Neural progenitor cell (in vitro differentiated cells): ENCODE measurements around the gene GARIN5A. TPM values are rescaled to one million over a fixed set of nuclear protein-coding genes. Genes with fewer than 3 reads are reported as not detected.
A peak's percentile ranks its signal among the peaks of the same experiment; 100 is the strongest.

Experiments used
- DNase-seq: peaks from one replicate; pipeline ENCODE4 v3.0.0-alpha.2; 2016; ENCODE audit warnings: low spot score
- H2AFZ ChIP-seq: fragments of 200-600 bp; sonication (generic); replicated peaks from 2 replicates; pipeline ENCODE4 v1.6.1; 2016; ENCODE audit warnings: antibody characterized with exemption
- H3F3A ChIP-seq: fragments of 200-600 bp; sonication (generic); 2 replicates; pipeline ENCODE4 v1.6.1; 2016; ENCODE audit warnings: antibody characterized with exemption, low read depth
- H3K27ac ChIP-seq: fragments of 200-600 bp; sonication (generic); 2 replicates; pipeline ENCODE4 v1.5.1; 2016; ENCODE audit warnings: mild to moderate bottlenecking
- H3K27me3 ChIP-seq: fragments of 200-600 bp; sonication (generic); 2 replicates; pipeline ENCODE4 v1.6.1; 2016; ENCODE audit warnings: mild to moderate bottlenecking, moderate library complexity
- H3K36me3 ChIP-seq: fragments of 200-600 bp; sonication (generic); 2 replicates; pipeline ENCODE4 v1.5.1; 2016
- H3K4me1 ChIP-seq: fragments of 200-600 bp; sonication (generic); 2 replicates; pipeline ENCODE4 v1.6.1; 2016; ENCODE audit warnings: mixed run types
- H3K4me2 ChIP-seq: fragments of 200-600 bp; sonication (generic); 2 replicates; pipeline ENCODE4 v1.6.1; 2016
- H3K4me3 ChIP-seq: fragments of 200-600 bp; sonication (generic); 2 replicates; pipeline ENCODE4 v1.5.1; 2016
- H3K79me2 ChIP-seq: fragments of 200-600 bp; sonication (generic); 2 replicates; pipeline ENCODE4 v1.6.1; 2016; ENCODE audit warnings: low read depth
- H3K9ac ChIP-seq: fragments of 200-600 bp; sonication (generic); 2 replicates; pipeline ENCODE4 v1.6.1; 2016
- H3K9me3 ChIP-seq: fragments of 200-600 bp; sonication (generic); 2 replicates; pipeline ENCODE4 v1.5.1; 2016; ENCODE audit warnings: low read depth
- H4K20me1 ChIP-seq: fragments of 200-600 bp; sonication (generic); 2 replicates; pipeline ENCODE4 v1.6.1; 2016; ENCODE audit warnings: low read depth
- H3K27ac Mint-ChIP-seq: 3 replicates; pipeline ENCODE4 v1.8.0; 2021; ENCODE audit warnings: mixed read lengths
- H3K27me3 Mint-ChIP-seq: 2 replicates; pipeline ENCODE4 v1.8.0; 2022; ENCODE audit warnings: low read depth, mild to moderate bottlenecking, inconsistent platforms, moderate library complexity, mixed read lengths; ENCODE audit not compliant: insufficient read depth
- H3K36me3 Mint-ChIP-seq: 3 replicates; pipeline ENCODE4 v1.8.0; 2021; ENCODE audit warnings: mixed read lengths
- H3K4me1 Mint-ChIP-seq: 3 replicates; pipeline ENCODE4 v1.8.0; 2021; ENCODE audit warnings: mixed read lengths
- H3K4me3 Mint-ChIP-seq: 3 replicates; pipeline ENCODE4 v1.8.0; 2021; ENCODE audit warnings: mild to moderate bottlenecking, moderate library complexity, mixed read lengths
- H3K9me3 Mint-ChIP-seq: 3 replicates; pipeline ENCODE4 v1.8.0; 2020; ENCODE audit warnings: mixed read lengths
- EZH2 ChIP-seq: fragments of 200-600 bp; sonication (generic); IDR thresholded peaks from 2 replicates; pipeline ENCODE4 v1.6.1; 2017; ENCODE audit warnings: antibody characterized with exemption, mild to moderate bottlenecking, moderate library complexity
- EZH2phosphoT487 ChIP-seq: fragments of 200-600 bp; sonication (generic); IDR thresholded peaks from 2 replicates; pipeline ENCODE4 v1.6.1; 2017; ENCODE audit warnings: antibody characterized with exemption
- total RNA-seq: library from RNA; depleted of rRNA; stranded (reverse); fragments of >200 nt; gene quantifications from 2 replicates; pipeline ENCODE4 v1.2.3, GENCODE V29; 2015; ENCODE audit warnings: low replicate concordance
- TF ChIP-seq, protein P1 (sequence below): fragments of 200-600 bp; sonication (generic); IDR thresholded peaks from 2 replicates; pipeline ENCODE4 v1.5.1; 2017; ENCODE audit warnings: antibody characterized with exemption, mild to moderate bottlenecking

GARIN5A gene
- total RNA-seq, 1 donor from 2014 or later: 5.6 TPM

- Histone ChIP-seq H3K79me2 (no peaks in the 10 kb centered on the region), H3F3A (peaks cover 22% of the 10 kb centered on the region), H3K27me3 (no peaks in the 10 kb centered on the region), H3K9ac (no peak overlapping the region), H2AFZ (no peak overlapping the region), H3K4me1 (peaks cover 10% of the 10 kb centered on the region), H3K4me2 (no peak overlapping the region), H3K4me3 (no peak overlapping the region), H3K36me3 (no peaks in the 10 kb centered on the region), H3K27ac (no peak overlapping the region), H3K9me3 (no peaks in the 10 kb centered on the region), H4K20me1 (no peaks in the 10 kb centered on the region)
- Mint-ChIP-seq H3K4me1 (peaks cover 18% of the 10 kb centered on the region), H3K27me3 (peaks cover 20% of the 10 kb centered on the region), H3K27ac (no peak overlapping the region), H3K4me3 (no peak overlapping the region), H3K9me3 (no peaks in the 10 kb centered on the region), H3K36me3 (no peaks in the 10 kb centered on the region)
- no peak for DNase-seq
- TF ChIP-seq, protein P1, sequence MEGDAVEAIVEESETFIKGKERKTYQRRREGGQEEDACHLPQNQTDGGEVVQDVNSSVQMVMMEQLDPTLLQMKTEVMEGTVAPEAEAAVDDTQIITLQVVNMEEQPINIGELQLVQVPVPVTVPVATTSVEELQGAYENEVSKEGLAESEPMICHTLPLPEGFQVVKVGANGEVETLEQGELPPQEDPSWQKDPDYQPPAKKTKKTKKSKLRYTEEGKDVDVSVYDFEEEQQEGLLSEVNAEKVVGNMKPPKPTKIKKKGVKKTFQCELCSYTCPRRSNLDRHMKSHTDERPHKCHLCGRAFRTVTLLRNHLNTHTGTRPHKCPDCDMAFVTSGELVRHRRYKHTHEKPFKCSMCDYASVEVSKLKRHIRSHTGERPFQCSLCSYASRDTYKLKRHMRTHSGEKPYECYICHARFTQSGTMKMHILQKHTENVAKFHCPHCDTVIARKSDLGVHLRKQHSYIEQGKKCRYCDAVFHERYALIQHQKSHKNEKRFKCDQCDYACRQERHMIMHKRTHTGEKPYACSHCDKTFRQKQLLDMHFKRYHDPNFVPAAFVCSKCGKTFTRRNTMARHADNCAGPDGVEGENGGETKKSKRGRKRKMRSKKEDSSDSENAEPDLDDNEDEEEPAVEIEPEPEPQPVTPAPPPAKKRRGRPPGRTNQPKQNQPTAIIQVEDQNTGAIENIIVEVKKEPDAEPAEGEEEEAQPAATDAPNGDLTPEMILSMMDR: no peak
- TF ChIP-seq EZH2 (no peak), EZH2phosphoT487 (no peak)
Measured at GRCh38 chr19:50468818-50469217, 7.8 kb downstream of the GARIN5A start.

GRCh38 chr19:50467566-50467965 lies 9.1 kb downstream of the GARIN5A start:
- H3K9ac ChIP-seq: no peak overlapping the region
- H3K79me2 ChIP-seq: no peaks in the 10 kb centered on the region
- H3K4me3 ChIP-seq: no peak overlapping the region
- H3K36me3 ChIP-seq: no peaks in the 10 kb centered on the region
- Mint-ChIP-seq H3K27me3 (peaks cover 20% of the 10 kb centered on the region), H3K9me3 (no peaks in the 10 kb centered on the region), H3K36me3 (no peaks in the 10 kb centered on the region), H3K27ac (no peak overlapping the region), H3K4me1 (peaks cover 18% of the 10 kb centered on the region), H3K4me3 (peak overlapping the region; percentile 59)
- H3K9me3 ChIP-seq: no peaks in the 10 kb centered on the region
- no peak overlapping the region for H2AFZ ChIP-seq
- H3K4me1 ChIP-seq: peaks cover 10% of the 10 kb centered on the region
- no peak overlapping the region for H3K27ac ChIP-seq
- DNase-seq: no peak
- H3F3A ChIP-seq: peaks cover 21% of the 10 kb centered on the region
- TF ChIP-seq EZH2phosphoT487 (no peak), EZH2 (no peak)
- no peak overlapping the region for H3K4me2 ChIP-seq
- no peaks in the 10 kb centered on the region for H4K20me1 ChIP-seq
- H3K27me3 ChIP-seq: no peaks in the 10 kb centered on the region

GRCh38 chr19:50466706-50467039 lies 10.0 kb downstream of the GARIN5A start:
- no peaks in the 10 kb centered on the region for H3K36me3 Mint-ChIP-seq
- Histone ChIP-seq H3K4me2 (no peak overlapping the region), H3K27me3 (no peaks in the 10 kb centered on the region), H3K9ac (no peak overlapping the region), H3K4me1 (peaks cover 10% of the 10 kb centered on the region), H3K79me2 (no peaks in the 10 kb centered on the region), H3K9me3 (no peaks in the 10 kb centered on the region), H2AFZ (no peak overlapping the region), H3K4me3 (no peak overlapping the region), H3F3A (peaks cover 12% of the 10 kb centered on the region), H4K20me1 (no peaks in the 10 kb centered on the region), H3K27ac (no peak overlapping the region), H3K36me3 (no peaks in the 10 kb centered on the region)
- peaks cover 20% of the 10 kb centered on the region for H3K27me3 Mint-ChIP-seq
- no peak for TF ChIP-seq EZH2phosphoT487
- TF ChIP-seq, protein P1: no peak
- no peak for TF ChIP-seq EZH2
- no peak for DNase-seq
- no peak overlapping the region for H3K27ac Mint-ChIP-seq
- H3K4me1 Mint-ChIP-seq: peaks cover 18% of the 10 kb centered on the region
- no peak overlapping the region for H3K4me3 Mint-ChIP-seq
- no peaks in the 10 kb centered on the region for H3K9me3 Mint-ChIP-seq

DNA sequence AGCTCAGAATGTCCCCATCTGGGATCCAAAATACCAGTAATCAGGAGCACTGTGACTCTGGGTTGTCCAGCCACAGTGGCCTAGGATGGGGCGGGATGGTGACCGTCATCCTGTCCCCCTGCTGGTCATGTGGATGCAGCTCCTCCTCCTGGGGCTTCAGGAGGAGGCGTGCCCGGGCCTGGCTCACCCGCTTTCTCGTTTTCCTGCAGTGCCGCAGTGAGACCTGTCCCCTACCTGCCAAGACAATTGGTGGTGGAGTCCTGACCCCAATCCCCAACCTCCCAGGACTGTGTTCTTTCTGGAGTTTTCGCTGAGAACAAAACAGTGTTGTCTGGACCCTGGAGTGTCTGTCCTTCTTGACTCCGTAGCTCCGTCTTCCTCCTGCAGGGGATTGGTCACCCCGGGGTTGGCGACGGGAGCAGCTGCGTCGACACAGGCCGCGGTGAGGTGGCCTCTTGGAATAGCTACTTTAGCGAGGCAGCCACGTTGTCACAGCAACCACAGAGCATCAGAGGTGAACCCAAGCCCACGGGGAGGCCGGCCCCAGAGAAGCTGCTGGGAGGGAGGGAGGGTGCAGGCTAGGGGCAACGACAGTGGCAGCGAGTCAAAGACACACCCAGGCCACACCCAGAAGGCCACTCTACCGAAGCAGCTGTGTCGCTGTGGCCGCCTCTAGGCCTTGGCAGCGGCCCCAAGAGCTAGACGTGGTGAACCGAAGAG lies 10.5 kb downstream of the GARIN5A start:
- Histone ChIP-seq H3K36me3 (no peaks in the 10 kb centered on the region), H3K4me3 (no peak overlapping the region), H3K4me2 (peak overlapping the region; percentile 45), H3K9ac (no peak overlapping the region), H3K9me3 (no peaks in the 10 kb centered on the region), H3K4me1 (peaks cover 10% of the 10 kb centered on the region), H3K79me2 (no peaks in the 10 kb centered on the region), H3K27me3 (no peaks in the 10 kb centered on the region), H2AFZ (peak overlapping the region; percentile 87), H4K20me1 (no peaks in the 10 kb centered on the region), H3K27ac (no peak overlapping the region), H3F3A (peaks cover 7% of the 10 kb centered on the region)
- H3K36me3 Mint-ChIP-seq: no peaks in the 10 kb centered on the region
- H3K4me3 Mint-ChIP-seq: no peak overlapping the region
- peaks cover 20% of the 10 kb centered on the region for H3K4me1 Mint-ChIP-seq
- H3K9me3 Mint-ChIP-seq: no peaks in the 10 kb centered on the region
- peak; percentile 82 for DNase-seq
- H3K27ac Mint-ChIP-seq: peak overlapping the region; percentile 69
- peaks cover 17% of the 10 kb centered on the region for H3K27me3 Mint-ChIP-seq
- TF ChIP-seq EZH2 (no peak), EZH2phosphoT487 (no peak)
- TF ChIP-seq, protein P1: peak; percentile 70
